GM18526 (cell line): ENCODE data around the gene FBXL15.

Source experiments
- POLR2A ChIP-seq: IDR thresholded peaks from 3 replicates; pipeline ENCODE4 v1.6.1; 2011; ENCODE audit not compliant: insufficient read length; ENCODE audit errors: extremely low read depth

The FBXL15 gene

GRCh38 chr10:102470579-102471546 is 50.2 kb downstream of the FBXL15 start:
- TF ChIP-seq POLR2A = no peak
